ENCODE measurements around the gene TCHH.

Gene TCHH

GRCh38 chr1:152111515-152111968 is 3.7 kb downstream of the TCHH start:
- Histone ChIP-seq H3K23ac (ENCODE audit: low read length in 2 of 2) (no peak overlapping the region), H2BK120ac (ENCODE audit: low read depth, low read length) (no peak overlapping the region), H2BK12ac (ENCODE audit: low read length in 2 of 2) (no peak overlapping the region), H3K4ac (ENCODE audit: low read depth in 1 of 2, low read length in 2 of 2) (no peak overlapping the region), H3K9me3 (ENCODE audit: control insufficient read depth, low read length) (peaks cover 2% of the 10 kb centered on the region), H3K14ac (ENCODE audit: low read length in 2 of 2) (no peak overlapping the region), H3K27me3 (ENCODE audit: control insufficient read depth in 1 of 2, insufficient read depth in 1 of 2, low read length in 2 of 2) (peaks cover 25 to 83% of the 10 kb centered on the region in 2 experiments), H3K27ac (ENCODE audit: low read length, poor library complexity, severe bottlenecking) (no peak overlapping the region), H3K4me1 (ENCODE audit: control insufficient read depth, insufficient read depth, low read depth, low read length) (no peaks in the 10 kb centered on the region), H4K8ac (ENCODE audit: low read length) (no peak overlapping the region), H2BK5ac (ENCODE audit: low read depth, low read length, poor library complexity, severe bottlenecking) (no peak overlapping the region), H3K79me1 (replicated peaks; ENCODE audit: low read length, poor library complexity, severe bottlenecking) (no peaks in the 10 kb centered on the region), H3K4me3 (ENCODE audit: insufficient read depth in 1 of 2, low read depth in 1 of 2, low read length in 2 of 2) (peak overlapping the region in 1 of 2 experiments; percentile 81), H3K36me3 (ENCODE audit: control insufficient read depth in 1 of 2, insufficient read depth in 2 of 2, low read depth in 1 of 2, low read length in 2 of 2) (no peaks in the 10 kb centered on the region), H2BK15ac (ENCODE audit: low read depth, poor library complexity, severe bottlenecking) (no peak overlapping the region), H2AFZ (ENCODE audit: low read depth, low read length) (peak overlapping the region; percentile 8), H3K9ac (ENCODE audit: low read length) (no peak overlapping the region), H4K91ac (ENCODE audit: low read length) (no peak overlapping the region), H3K4me2 (ENCODE audit: low read length, poor library complexity, severe bottlenecking) (no peak overlapping the region), H3K18ac (ENCODE audit: low read depth in 1 of 2, low read length in 2 of 2) (no peak overlapping the region), H2AK5ac (ENCODE audit: low read length, severe bottlenecking) (no peak overlapping the region)
- DNase-seq = no peak
- 41% methylated on average over 42 of the region's 44 CpGs for WGBS

GRCh38 chr1:152110860-152111514 is 4.3 kb downstream of the TCHH start:
- H4K8ac ChIP-seq (ENCODE audit: low read length) = no peak overlapping the region
- H3K14ac ChIP-seq (ENCODE audit: low read length in 2 of 2) = no peak overlapping the region
- H3K27ac ChIP-seq (ENCODE audit: low read length, poor library complexity, severe bottlenecking) = no peak overlapping the region
- H2BK15ac ChIP-seq (ENCODE audit: low read depth, poor library complexity, severe bottlenecking) = no peak overlapping the region
- peaks cover 2% of the 10 kb centered on the region for H3K9me3 ChIP-seq (ENCODE audit: control insufficient read depth, low read length)
- no peaks in the 10 kb centered on the region for H3K4me1 ChIP-seq (ENCODE audit: control insufficient read depth, insufficient read depth, low read depth, low read length)
- H3K36me3 ChIP-seq (ENCODE audit: control insufficient read depth in 1 of 2, insufficient read depth in 2 of 2, low read depth in 1 of 2, low read length in 2 of 2) = no peaks in the 10 kb centered on the region
- H2BK120ac ChIP-seq (ENCODE audit: low read depth, low read length) = no peak overlapping the region
- H2AK5ac ChIP-seq (ENCODE audit: low read length, severe bottlenecking) = no peak overlapping the region
- no peak overlapping the region for H2AFZ ChIP-seq (ENCODE audit: low read depth, low read length)
- no peak overlapping the region for H3K4ac ChIP-seq (ENCODE audit: low read depth in 1 of 2, low read length in 2 of 2)
- H4K91ac ChIP-seq (ENCODE audit: low read length) = no peak overlapping the region
- H2BK5ac ChIP-seq (ENCODE audit: low read depth, low read length, poor library complexity, severe bottlenecking) = no peak overlapping the region
- no peaks in the 10 kb centered on the region for H3K79me1 ChIP-seq (replicated peaks; ENCODE audit: low read length, poor library complexity, severe bottlenecking)
- peak overlapping the region in 1 of 2 experiments; percentile 81 for H3K4me3 ChIP-seq (ENCODE audit: insufficient read depth in 1 of 2, low read depth in 1 of 2, low read length in 2 of 2)
- no peak overlapping the region for H3K4me2 ChIP-seq (ENCODE audit: low read length, poor library complexity, severe bottlenecking)
- 56% methylated on average over 60 of the region's 60 CpGs for WGBS
- H3K27me3 ChIP-seq (ENCODE audit: control insufficient read depth in 1 of 2, insufficient read depth in 1 of 2, low read length in 2 of 2) = peaks cover 25 to 82% of the 10 kb centered on the region in 2 experiments
- no peak overlapping the region for H3K18ac ChIP-seq (ENCODE audit: low read depth in 1 of 2, low read length in 2 of 2)
- no peak overlapping the region for H3K23ac ChIP-seq (ENCODE audit: low read length in 2 of 2)
- H2BK12ac ChIP-seq (ENCODE audit: low read length in 2 of 2) = no peak overlapping the region
- DNase-seq = no peak
- H3K9ac ChIP-seq (ENCODE audit: low read length) = peak overlapping the region; percentile 48

GRCh38 chr1:152110365-152110859 is 4.8 kb downstream of the TCHH start:
- no peak overlapping the region for H2BK15ac ChIP-seq (ENCODE audit: low read depth, poor library complexity, severe bottlenecking)
- no peak overlapping the region for H2BK5ac ChIP-seq (ENCODE audit: low read depth, low read length, poor library complexity, severe bottlenecking)
- H3K27me3 ChIP-seq (ENCODE audit: control insufficient read depth in 1 of 2, insufficient read depth in 1 of 2, low read length in 2 of 2) = peaks cover 25 to 82% of the 10 kb centered on the region in 2 experiments
- no peak overlapping the region for H3K4ac ChIP-seq (ENCODE audit: low read depth in 1 of 2, low read length in 2 of 2)
- no peaks in the 10 kb centered on the region for H3K79me1 ChIP-seq (replicated peaks; ENCODE audit: low read length, poor library complexity, severe bottlenecking)
- no peak overlapping the region for H3K23ac ChIP-seq (ENCODE audit: low read length in 2 of 2)
- no peak overlapping the region for H2BK12ac ChIP-seq (ENCODE audit: low read length in 2 of 2)
- H3K14ac ChIP-seq (ENCODE audit: low read length in 2 of 2) = no peak overlapping the region
- no peak overlapping the region for H3K4me2 ChIP-seq (ENCODE audit: low read length, poor library complexity, severe bottlenecking)
- H4K91ac ChIP-seq (ENCODE audit: low read length) = no peak overlapping the region
- no peak for DNase-seq
- H3K27ac ChIP-seq (ENCODE audit: low read length, poor library complexity, severe bottlenecking) = no peak overlapping the region
- peak overlapping the region in 1 of 2 experiments; percentile 81 for H3K4me3 ChIP-seq (ENCODE audit: insufficient read depth in 1 of 2, low read depth in 1 of 2, low read length in 2 of 2)
- no peak overlapping the region for H2BK120ac ChIP-seq (ENCODE audit: low read depth, low read length)
- H4K8ac ChIP-seq (ENCODE audit: low read length) = no peak overlapping the region
- H3K4me1 ChIP-seq (ENCODE audit: control insufficient read depth, insufficient read depth, low read depth, low read length) = no peaks in the 10 kb centered on the region
- H3K9me3 ChIP-seq (ENCODE audit: control insufficient read depth, low read length) = peaks cover 2% of the 10 kb centered on the region
- H2AK5ac ChIP-seq (ENCODE audit: low read length, severe bottlenecking) = no peak overlapping the region
- H3K36me3 ChIP-seq (ENCODE audit: control insufficient read depth in 1 of 2, insufficient read depth in 2 of 2, low read depth in 1 of 2, low read length in 2 of 2) = no peaks in the 10 kb centered on the region
- 63% methylated on average over 31 of the region's 31 CpGs for WGBS
- no peak overlapping the region for H3K18ac ChIP-seq (ENCODE audit: low read depth in 1 of 2, low read length in 2 of 2)
- H3K9ac ChIP-seq (ENCODE audit: low read length) = peak overlapping the region; percentile 48
- H2AFZ ChIP-seq (ENCODE audit: low read depth, low read length) = no peak overlapping the region

GRCh38 chr1:152109998-152110294 is 5.3 kb downstream of the TCHH start:
- DNase-seq = no peak
- no peaks in the 10 kb centered on the region for H3K36me3 ChIP-seq (ENCODE audit: control insufficient read depth in 1 of 2, insufficient read depth in 2 of 2, low read depth in 1 of 2, low read length in 2 of 2)
- H3K14ac ChIP-seq (ENCODE audit: low read length in 2 of 2) = no peak overlapping the region
- no peak overlapping the region for H4K91ac ChIP-seq (ENCODE audit: low read length)
- H2BK5ac ChIP-seq (ENCODE audit: low read depth, low read length, poor library complexity, severe bottlenecking) = no peak overlapping the region
- H2AFZ ChIP-seq (ENCODE audit: low read depth, low read length) = no peak overlapping the region
- WGBS = 91% methylated on average over 15 of the region's 15 CpGs
- H3K9ac ChIP-seq (ENCODE audit: low read length) = peak overlapping the region; percentile 48
- no peak overlapping the region for H3K18ac ChIP-seq (ENCODE audit: low read depth in 1 of 2, low read length in 2 of 2)
- H2BK120ac ChIP-seq (ENCODE audit: low read depth, low read length) = no peak overlapping the region
- peak overlapping the region in 1 of 2 experiments; percentile 81 for H3K4me3 ChIP-seq (ENCODE audit: insufficient read depth in 1 of 2, low read depth in 1 of 2, low read length in 2 of 2)
- H2BK12ac ChIP-seq (ENCODE audit: low read length in 2 of 2) = no peak overlapping the region
- peaks cover 2% of the 10 kb centered on the region for H3K9me3 ChIP-seq (ENCODE audit: control insufficient read depth, low read length)
- H2AK5ac ChIP-seq (ENCODE audit: low read length, severe bottlenecking) = no peak overlapping the region
- H3K27ac ChIP-seq (ENCODE audit: low read length, poor library complexity, severe bottlenecking) = no peak overlapping the region
- peaks cover 24 to 82% of the 10 kb centered on the region in 2 experiments for H3K27me3 ChIP-seq (ENCODE audit: control insufficient read depth in 1 of 2, insufficient read depth in 1 of 2, low read length in 2 of 2)
- H3K4ac ChIP-seq (ENCODE audit: low read depth in 1 of 2, low read length in 2 of 2) = no peak overlapping the region
- H3K79me1 ChIP-seq (replicated peaks; ENCODE audit: low read length, poor library complexity, severe bottlenecking) = no peaks in the 10 kb centered on the region
- H3K4me2 ChIP-seq (ENCODE audit: low read length, poor library complexity, severe bottlenecking) = no peak overlapping the region
- no peak overlapping the region for H2BK15ac ChIP-seq (ENCODE audit: low read depth, poor library complexity, severe bottlenecking)
- H4K8ac ChIP-seq (ENCODE audit: low read length) = no peak overlapping the region
- no peaks in the 10 kb centered on the region for H3K4me1 ChIP-seq (ENCODE audit: control insufficient read depth, insufficient read depth, low read depth, low read length)
- H3K23ac ChIP-seq (ENCODE audit: low read length in 2 of 2) = no peak overlapping the region
